ENCODE data around the gene ERC2. TPM values are rescaled to one million over a fixed set of nuclear protein-coding genes. Genes with fewer than 3 reads are reported as not detected.

Gene ERC2
- total and polyA plus RNA-seq, 2 of the 8 experiments (the other 6 are each of a cell fraction or from before 2014, with no cell fraction given), result 16.4 to 22.8 TPM

DNA sequence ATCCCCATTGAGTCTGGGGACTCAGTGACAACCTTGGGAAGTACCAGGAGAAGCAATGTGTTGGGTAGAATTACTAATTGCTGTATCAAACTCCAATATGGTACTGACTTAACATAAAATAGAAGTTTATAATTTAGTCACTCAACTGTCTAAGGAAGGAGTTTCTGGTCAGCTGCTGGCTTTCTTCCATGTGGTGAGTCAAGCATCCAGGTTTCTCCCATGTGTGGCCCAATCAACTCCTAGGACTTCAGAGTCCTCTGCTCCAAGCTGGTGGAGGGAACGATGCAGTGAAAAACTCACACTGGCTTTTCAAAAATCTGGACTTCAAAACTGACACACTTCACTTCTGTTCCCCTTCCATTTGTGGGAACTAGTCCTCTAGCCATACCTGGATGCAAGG, 1006.4 kb downstream of the ERC2 start:
- 80% methylated on average over 1 of the region's 1 CpG; no CpG with 5 or more reads in 1 of the 2 experiments for WGBS, 2 experiments (ENCODE audit: extremely low coverage in 1 of 2, insufficient coverage in 1 of 2, insufficient read length in 1 of 2, insufficient replicate concordance in 2 of 2, low coverage in 1 of 2, low lambda C conversion rate in 2 of 2, missing lambda C conversion rate in 1 of 2)

More for the DNA sequence above, 1006.4 kb downstream of the ERC2 start:
- H3K9me3 ChIP-seq (ENCODE audit: insufficient read depth in 2 of 2, low read depth in 1 of 2, low read length in 1 of 2), result no peaks in the 10 kb centered on the region
- H3K9ac ChIP-seq (replicated peaks in 1 of 4; ENCODE audit: extremely low read depth in 1 of 4, low read depth in 3 of 4, low read length in 3 of 4), result no peak overlapping the region
- CTCF ChIA-PET (ENCODE audit: partially characterized antibody), result interaction anchor here (0.5 to 1.3 kb wide), 2 partner anchors 148 to 260 kb away, joined by 4 to 6 read pairs; no protein-coding TSS in a partner anchor
- H3K56ac ChIP-seq (replicated peaks; ENCODE audit: insufficient read length, low read depth, low read length), result no peak overlapping the region
- H3K4ac ChIP-seq (replicated peaks; ENCODE audit: insufficient read length, low read depth, low read length), result no peak overlapping the region
- H4K8ac ChIP-seq (ENCODE audit: extremely low read depth, insufficient read depth, low read length), result no peak overlapping the region
- H3K23ac ChIP-seq (ENCODE audit: insufficient read length), result no peak overlapping the region
- H2BK15ac ChIP-seq (ENCODE audit: low read length), result no peak overlapping the region
- peak in 1 of 2 experiments; percentile 17 for DNase-seq (ENCODE audit: low read depth in 1 of 2, low spot score in 2 of 2)
- H2BK120ac ChIP-seq (replicated peaks; ENCODE audit: low read depth, low read length), result no peak overlapping the region
- no peak overlapping the region for H4K5ac ChIP-seq (ENCODE audit: insufficient read length, low read depth, low read length)
- no peak overlapping the region for H2BK12ac ChIP-seq (ENCODE audit: low read depth, low read length)
- H3K36me3 ChIP-seq (ENCODE audit: control insufficient read depth in 2 of 4, insufficient read depth in 4 of 4, low read length in 3 of 4), result no peaks in the 10 kb centered on the region
- no peak overlapping the region for H4K91ac ChIP-seq (replicated peaks; ENCODE audit: insufficient read length, low read length)
- no peak overlapping the region for H2BK5ac ChIP-seq (ENCODE audit: low read depth, low read length)
- H3K27ac ChIP-seq (ENCODE audit: low read depth, low read length), result no peak overlapping the region
- POLR2A ChIA-PET (ENCODE audit: partially characterized antibody), result no interaction called here
- TF ChIP-seq SRF (IDR thresholded peaks at IDR 0.05; ENCODE audit: low read depth, low read length) (no peak), CBX8 (IDR thresholded peaks at IDR 0.05; ENCODE audit: borderline replicate concordance, low read depth, low read length) (no peak), SIX5 (IDR thresholded peaks at IDR 0.05; ENCODE audit: low read depth, low read length) (peak; percentile 43; the same call in 1 of the 2 replicates), BACH1 (IDR thresholded peaks at IDR 0.05; ENCODE audit: low read length) (no peak), EZH2 (IDR thresholded peaks at IDR 0.05; ENCODE audit: low read depth, low read length, severe bottlenecking) (no peak), RAD21 (IDR thresholded peaks at IDR 0.05 in 1 of 2, conservative IDR thresholded peaks at IDR 0.05 in 1 of 2; ENCODE audit: low read depth in 2 of 2, low read length in 2 of 2) (no peak)
- H2BK20ac ChIP-seq (ENCODE audit: low read length), result no peak overlapping the region
- H2AK5ac ChIP-seq (ENCODE audit: low read depth, low read length), result no peak overlapping the region
- no peaks in the 10 kb centered on the region for H3K79me2 ChIP-seq (ENCODE audit: control insufficient read depth in 1 of 2, insufficient read depth in 2 of 2, low read length in 2 of 2)
- H3K27me3 ChIP-seq (replicated peaks in 1 of 4; ENCODE audit: control insufficient read depth in 3 of 4, extremely low read depth in 1 of 4, insufficient read depth in 3 of 4, low read length in 3 of 4), result no peaks in the 10 kb centered on the region
- H3K18ac ChIP-seq (ENCODE audit: extremely low read depth, low read length), result no peak overlapping the region
- no peak overlapping the region for H3K4me2 ChIP-seq (ENCODE audit: insufficient read depth in 1 of 2, low read depth in 2 of 2, low read length in 2 of 2)
- no peak overlapping the region for H3K14ac ChIP-seq (ENCODE audit: insufficient read length)
- no peak overlapping the region for H2AFZ ChIP-seq (ENCODE audit: low read length)
- no peaks in the 10 kb centered on the region for H3K4me1 ChIP-seq (replicated peaks in 1 of 4; ENCODE audit: control insufficient read depth in 3 of 4, insufficient read depth in 4 of 4, low read length in 3 of 4)
- H3K4me3 ChIP-seq (ENCODE audit: extremely low read depth in 1 of 4, insufficient read depth in 2 of 4, low read depth in 3 of 4, low read length in 4 of 4), result no peak overlapping the region
- H4K20me1 ChIP-seq (replicated peaks in 1 of 2; ENCODE audit: control insufficient read depth in 1 of 2, insufficient read depth in 2 of 2, low read length in 2 of 2), result no peaks in the 10 kb centered on the region
- H3K23me2 ChIP-seq (ENCODE audit: low read depth, low read length), result no peaks in the 10 kb centered on the region
- FAIRE-seq, result no peak
- no peaks in the 10 kb centered on the region for H3K79me1 ChIP-seq (ENCODE audit: low read depth, low read length)

All from H1 (cell line).